GM12801 (cell line): ENCODE measurements around the gene C2orf78.
"Not testable (repeated sequence)": the region's sequence is repeated elsewhere in the genome, so short reads cannot be mapped to it uniquely, and the experiment has no call there.

Experiments used
- CTCF ChIP-seq: IDR thresholded peaks from one replicate; pipeline ENCODE4 v1.5.1; 2011; ENCODE audit warnings: control low read depth; ENCODE audit not compliant: insufficient read length; ENCODE audit errors: extremely low read depth

The C2orf78 gene

GRCh38 chr2:73783883-73784282 is at the start of gene C2orf78:
TSS of gene C2orf78 (plus strand) at chr2:73784183. CDS start at chr2:73784310, 127 bp downstream.
- TF ChIP-seq CTCF, result not testable (repeated sequence)

GRCh38 chr2:73736378-73736777 is 47.6 kb upstream of the C2orf78 start:
- TF ChIP-seq CTCF, result no peak

- TF ChIP-seq CTCF, result no peak
Observed at GRCh38 chr2:73736855-73737779, 46.9 kb upstream of the C2orf78 start, which contains the start of gene TPRKB. TSS of gene TPRKB (minus strand) at chr2:73737345. CDS start at chr2:73734569, 2,776 bp downstream.

GRCh38 chr2:73739101-73739500 is 44.9 kb upstream of the C2orf78 start:
- no peak for TF ChIP-seq CTCF

GRCh38 chr2:73740767-73741166 is 43.2 kb upstream of the C2orf78 start:
- TF ChIP-seq CTCF, result no peak

- TF ChIP-seq CTCF, result no peak
Observed at GRCh38 chr2:73746015-73746876, 37.7 kb upstream of the C2orf78 start.

GRCh38 chr2:73746877-73747208 is 37.1 kb upstream of the C2orf78 start:
- TF ChIP-seq CTCF, result no peak
